Uterus (tissue), 2 donors: ENCODE measurements around the gene ZDHHC14.

Experiments used
- POLR2A ChIP-seq, 2 donors: fragments of 450-650 bp; IDR thresholded peaks; one replicate each; pipeline ENCODE4 v1.6.1; 2016; ENCODE audit warnings: antibody characterized with exemption in 2 of 2, mild to moderate bottlenecking in 1 of 2, moderate library complexity in 1 of 2
- TF ChIP-seq, protein P1 (sequence below), 4 experiments: fragments of 200-600 bp in 2 of 4; fragments of 450-650 bp in 2 of 4; sonication (generic) in 2 of 4; IDR thresholded peaks; one replicate each; pipeline ENCODE4 v1.5.1; 2016 to 2019; ENCODE audit warnings: antibody characterized with exemption in 4 of 4, mild to moderate bottlenecking in 2 of 4, moderate library complexity in 1 of 4

DNA sequence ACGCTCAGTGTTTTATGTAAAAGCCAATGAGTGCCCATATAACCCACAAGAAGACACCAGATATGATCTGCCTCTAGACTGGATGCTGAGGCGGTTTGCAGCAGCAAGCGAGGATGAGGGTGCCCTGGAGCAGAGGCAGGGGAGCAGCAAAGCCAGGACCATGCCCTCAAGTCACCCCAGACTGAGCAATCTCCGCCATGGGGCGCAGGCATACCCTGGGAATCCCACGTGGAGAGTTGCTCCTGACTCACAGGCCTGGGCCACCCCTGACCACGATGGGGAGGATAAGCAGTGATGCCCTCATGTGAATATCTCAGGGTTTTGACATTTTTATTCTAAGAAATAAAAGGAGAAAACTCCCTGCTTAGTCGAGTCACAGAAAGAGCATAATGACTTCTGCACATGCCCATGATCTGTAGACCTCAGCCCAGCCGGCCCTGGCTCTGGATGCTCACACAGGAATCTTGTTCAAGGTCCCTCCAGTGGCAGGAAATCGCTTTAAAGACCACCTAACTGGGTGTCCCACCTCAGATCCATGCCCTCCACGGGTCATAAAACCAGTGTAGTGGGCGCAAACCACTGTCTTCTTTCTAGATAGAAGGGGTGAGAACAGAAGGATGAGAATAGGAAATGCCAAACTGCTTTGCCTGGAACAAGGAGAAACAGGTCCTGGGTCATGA, 303.8 kb downstream of the ZDHHC14 start:
- TF ChIP-seq, protein P1, sequence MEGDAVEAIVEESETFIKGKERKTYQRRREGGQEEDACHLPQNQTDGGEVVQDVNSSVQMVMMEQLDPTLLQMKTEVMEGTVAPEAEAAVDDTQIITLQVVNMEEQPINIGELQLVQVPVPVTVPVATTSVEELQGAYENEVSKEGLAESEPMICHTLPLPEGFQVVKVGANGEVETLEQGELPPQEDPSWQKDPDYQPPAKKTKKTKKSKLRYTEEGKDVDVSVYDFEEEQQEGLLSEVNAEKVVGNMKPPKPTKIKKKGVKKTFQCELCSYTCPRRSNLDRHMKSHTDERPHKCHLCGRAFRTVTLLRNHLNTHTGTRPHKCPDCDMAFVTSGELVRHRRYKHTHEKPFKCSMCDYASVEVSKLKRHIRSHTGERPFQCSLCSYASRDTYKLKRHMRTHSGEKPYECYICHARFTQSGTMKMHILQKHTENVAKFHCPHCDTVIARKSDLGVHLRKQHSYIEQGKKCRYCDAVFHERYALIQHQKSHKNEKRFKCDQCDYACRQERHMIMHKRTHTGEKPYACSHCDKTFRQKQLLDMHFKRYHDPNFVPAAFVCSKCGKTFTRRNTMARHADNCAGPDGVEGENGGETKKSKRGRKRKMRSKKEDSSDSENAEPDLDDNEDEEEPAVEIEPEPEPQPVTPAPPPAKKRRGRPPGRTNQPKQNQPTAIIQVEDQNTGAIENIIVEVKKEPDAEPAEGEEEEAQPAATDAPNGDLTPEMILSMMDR (IDR thresholded peaks at IDR 0.05), result no peak
- TF ChIP-seq POLR2A (IDR thresholded peaks at IDR 0.05), result no peak
